ENCODE data around the gene TAOK3. TPM values are rescaled to one million over a fixed set of nuclear protein-coding genes. Genes with fewer than 3 reads are reported as not detected.
A peak's percentile ranks its signal among the peaks of the same experiment; 100 is the strongest.
"Not testable (repeated sequence)": the region's sequence is repeated elsewhere in the genome, so short reads cannot be mapped to it uniquely, and the experiment has no call there.

TAOK3 gene
- total RNA-seq, 2 donors from 2014 or later = 58.4 to 58.5 TPM

DNA sequence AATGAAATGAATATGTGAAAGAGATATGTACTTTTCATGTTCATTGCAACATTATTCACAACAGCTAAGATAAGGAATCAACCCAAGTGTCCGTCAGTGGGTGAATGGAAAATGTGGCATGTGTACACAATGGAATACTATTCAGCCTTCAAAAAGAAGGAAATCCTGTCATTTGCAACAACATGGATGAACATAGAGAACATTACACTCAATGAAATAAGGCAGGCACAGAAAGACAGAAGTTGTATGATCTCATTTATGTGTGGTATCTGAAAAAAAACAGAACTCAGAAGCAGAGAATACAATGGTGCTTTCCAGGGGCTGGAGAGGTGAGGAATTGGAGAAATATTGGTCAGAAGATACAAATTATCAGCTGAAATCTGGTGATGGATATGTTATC lies 54.0 kb downstream of the TAOK3 start:
- ATAC-seq (no peak), DNase-seq (no peak)
- intact Hi-C loops (cut with DNase I, micrococcal nuclease) = no loop called here

DNA sequence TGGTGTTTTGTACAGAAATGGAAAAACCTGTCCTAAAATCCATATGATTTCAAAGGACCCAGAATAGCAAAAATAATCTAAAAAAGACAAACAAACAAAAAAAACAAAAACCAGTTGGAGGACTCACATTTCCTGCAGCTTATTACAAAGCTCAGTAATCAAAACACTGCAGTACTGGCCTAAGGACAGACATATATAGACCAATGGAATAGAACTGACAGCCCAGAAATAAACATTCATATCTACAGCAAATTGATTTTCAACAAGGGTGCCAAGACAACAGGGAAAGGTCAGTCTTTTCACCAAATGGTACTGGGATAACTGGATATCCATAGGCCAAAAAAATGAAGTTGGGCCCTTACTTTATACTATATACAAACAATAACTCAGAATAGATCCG lies 55.0 kb downstream of the TAOK3 start:
- DNase-seq (no peak), ATAC-seq (no peak)
- intact Hi-C loops (cut with DNase I, micrococcal nuclease) = no loop called here

GRCh38 chr12:118315821-118316220 lies 56.9 kb downstream of the TAOK3 start:
- ATAC-seq = no peak
- intact Hi-C loops (cut with DNase I, micrococcal nuclease) = no loop called here
- DNase-seq = no peak

GRCh38 chr12:118312578-118312977 lies 60.1 kb downstream of the TAOK3 start:
- ATAC-seq (no peak), DNase-seq (no peak)
- intact Hi-C loops (cut with DNase I, micrococcal nuclease) = no loop called here

DNA sequence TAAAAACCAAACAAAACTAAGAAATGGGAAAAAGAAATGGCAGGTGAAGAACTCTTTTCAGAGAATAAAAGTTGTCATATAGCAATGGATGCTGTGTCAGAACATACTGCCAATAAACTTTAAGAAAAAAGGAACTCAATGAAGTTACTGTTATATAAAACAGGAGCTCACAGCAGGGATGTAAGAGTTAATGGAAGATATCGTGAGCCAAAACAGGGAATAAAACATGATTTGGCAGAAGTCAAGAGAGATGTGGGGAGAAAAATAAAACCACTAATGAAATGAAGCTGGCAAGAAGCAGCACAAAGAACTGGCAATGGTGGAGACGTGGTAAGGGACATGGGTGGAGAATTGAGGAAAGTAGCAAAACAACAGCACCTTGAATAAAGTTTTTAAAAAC lies 61.0 kb downstream of the TAOK3 start:
- DNase-seq (no peak), ATAC-seq (no peak)
- intact Hi-C loops (cut with DNase I, micrococcal nuclease) = no loop called here

GRCh38 chr12:118310320-118310719 lies 62.4 kb downstream of the TAOK3 start:
- intact Hi-C loops (cut with DNase I, micrococcal nuclease) = no loop called here
- DNase-seq (no peak), ATAC-seq (no peak)

DNA sequence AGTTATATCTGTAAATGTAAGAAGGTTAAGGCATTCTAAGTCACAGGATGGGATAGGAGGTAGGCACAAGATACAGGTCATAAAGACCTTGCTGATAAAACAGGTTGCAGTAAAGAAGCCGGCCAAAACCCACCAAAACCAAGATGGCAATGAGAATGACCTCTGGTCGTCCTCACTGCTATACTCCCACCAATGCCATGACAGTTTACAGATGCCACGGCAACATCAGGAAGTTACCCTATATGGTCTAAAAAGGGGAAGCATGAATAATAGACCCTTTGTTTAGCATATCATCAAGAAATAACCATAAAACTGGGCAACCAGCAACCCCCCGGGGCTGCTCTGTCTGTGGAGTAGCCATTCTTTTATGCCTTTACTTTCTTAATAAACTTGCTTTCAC lies 64.7 kb downstream of the TAOK3 start:
- ATAC-seq; intact Hi-C loops (cut with DNase I, micrococcal nuclease); DNase-seq: not testable (repeated sequence)

- no peak for ATAC-seq
- intact Hi-C loops (cut with DNase I, micrococcal nuclease) = no loop called here
- no peak for DNase-seq
Observed at GRCh38 chr12:118307069-118307954, 65.4 kb downstream of the TAOK3 start.

DNA sequence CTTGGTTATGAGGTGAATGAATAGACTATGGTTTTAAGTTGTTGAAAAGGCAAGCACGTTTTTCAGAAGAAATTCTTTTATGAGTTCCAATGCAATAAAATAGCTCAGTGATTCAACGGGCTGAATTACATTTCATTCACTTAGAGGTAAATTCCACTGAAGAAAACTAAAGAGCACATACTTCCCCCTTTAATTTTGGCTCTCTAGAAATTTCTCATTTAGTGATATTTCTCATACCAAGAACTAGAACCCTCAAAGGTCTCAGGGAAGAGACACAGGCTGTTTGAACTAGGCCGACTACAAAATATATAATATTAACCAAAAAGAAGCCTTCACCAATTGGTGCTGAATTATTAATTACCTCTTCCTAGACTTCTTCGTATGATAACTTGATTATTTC lies 68.6 kb downstream of the TAOK3 start:
- ATAC-seq = peak; percentile 29
- no peak for DNase-seq
- intact Hi-C loops (cut with DNase I, micrococcal nuclease) = no loop called here

GRCh38 chr12:118302053-118302452 lies 70.7 kb downstream of the TAOK3 start:
- intact Hi-C loops (cut with DNase I, micrococcal nuclease) = no loop called here
- ATAC-seq (peak; percentile 40), DNase-seq (no peak)

GRCh38 chr12:118299791-118300460 lies 72.8 kb downstream of the TAOK3 start:
- DNase-seq (no peak), ATAC-seq (peak; percentile 37)
- intact Hi-C loops (cut with DNase I, micrococcal nuclease) = no loop called here

GRCh38 chr12:118297284-118297683 lies 75.4 kb downstream of the TAOK3 start:
- ATAC-seq = no peak
- intact Hi-C loops (cut with DNase I, micrococcal nuclease) = no loop called here
- no peak for DNase-seq

DNA sequence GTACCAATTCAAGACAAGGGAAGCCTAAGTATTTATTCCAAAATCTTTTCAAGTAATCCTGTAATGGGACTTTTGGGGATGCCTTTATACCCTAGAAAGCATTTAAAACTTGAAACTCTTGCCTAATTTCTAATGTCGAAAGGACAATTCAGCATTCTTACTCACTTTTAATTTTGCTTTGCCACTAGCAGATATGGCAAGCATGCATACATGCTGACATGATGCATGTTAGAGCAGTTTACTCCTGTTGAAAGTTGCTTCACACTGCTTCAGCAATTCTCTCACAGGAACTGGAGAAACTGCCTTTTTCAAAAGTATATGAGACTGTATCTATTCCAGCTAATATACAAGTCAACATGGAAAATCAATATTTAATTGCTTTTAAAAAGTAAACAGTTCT lies 79.9 kb downstream of the TAOK3 start:
- intact Hi-C loops (cut with DNase I, micrococcal nuclease) = no loop called here
- no peak for ATAC-seq

DNA sequence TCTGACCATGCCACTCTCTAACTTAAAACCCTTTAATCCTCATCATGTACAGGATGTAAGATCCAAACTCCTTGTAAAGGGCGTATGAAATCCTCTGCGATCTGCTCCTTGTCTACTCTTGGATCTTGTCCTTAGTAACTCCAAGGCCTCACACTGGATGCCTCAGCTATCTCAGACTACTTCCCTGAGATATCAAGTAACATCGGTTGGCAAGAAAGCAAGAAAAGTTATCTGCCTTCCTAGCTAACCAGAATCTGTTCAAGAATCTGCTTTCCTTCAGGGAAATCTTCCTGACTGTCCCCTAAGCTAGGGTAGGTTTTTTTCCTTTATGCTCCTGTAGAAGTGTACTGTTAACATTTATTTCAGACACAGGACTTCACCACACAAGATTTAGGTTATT lies 82.6 kb downstream of the TAOK3 start:
- ATAC-seq (no peak), DNase-seq (no peak)
- intact Hi-C loops (cut with DNase I, micrococcal nuclease) = no loop called here

More for the DNA sequence above, 79.9 kb downstream of the TAOK3 start:
- DNase-seq = no peak

- intact Hi-C loops (cut with DNase I, micrococcal nuclease) = no loop called here
- no peak for ATAC-seq
- no peak for DNase-seq
Observed at GRCh38 chr12:118288174-118288573, 84.5 kb downstream of the TAOK3 start.

DNA sequence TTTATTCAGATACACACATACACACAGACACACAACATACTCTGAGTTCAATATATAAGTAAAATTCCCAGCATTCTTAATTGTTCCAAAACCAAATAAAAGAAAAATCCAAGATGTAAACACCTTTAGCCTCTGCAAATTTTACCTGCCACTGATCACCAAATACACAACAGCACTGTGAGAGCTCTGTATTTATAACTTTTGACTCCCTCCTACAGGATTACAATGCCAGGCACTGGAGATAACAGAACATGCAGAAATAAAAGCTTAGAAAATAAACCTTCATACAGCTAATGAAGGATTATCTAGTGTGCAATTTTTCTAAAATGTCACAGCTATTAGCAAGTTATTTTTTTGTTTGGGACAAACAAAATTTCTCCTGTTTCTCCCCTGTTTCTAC lies 85.0 kb downstream of the TAOK3 start:
- DNase-seq (no peak), ATAC-seq (no peak)
- intact Hi-C loops (cut with DNase I, micrococcal nuclease) = no loop called here

GRCh38 chr12:118282767-118283166 lies 89.9 kb downstream of the TAOK3 start:
- ATAC-seq (no peak), DNase-seq (no peak)
- intact Hi-C loops (cut with DNase I, micrococcal nuclease) = no loop called here

GRCh38 chr12:118278288-118278687 lies 94.4 kb downstream of the TAOK3 start:
- intact Hi-C loops (cut with DNase I, micrococcal nuclease); ATAC-seq; DNase-seq: not testable (repeated sequence)

GRCh38 chr12:118274066-118274465 lies 98.6 kb downstream of the TAOK3 start:
- intact Hi-C loops (cut with DNase I, micrococcal nuclease) = no loop called here
- DNase-seq (no peak), ATAC-seq (no peak)

DNA sequence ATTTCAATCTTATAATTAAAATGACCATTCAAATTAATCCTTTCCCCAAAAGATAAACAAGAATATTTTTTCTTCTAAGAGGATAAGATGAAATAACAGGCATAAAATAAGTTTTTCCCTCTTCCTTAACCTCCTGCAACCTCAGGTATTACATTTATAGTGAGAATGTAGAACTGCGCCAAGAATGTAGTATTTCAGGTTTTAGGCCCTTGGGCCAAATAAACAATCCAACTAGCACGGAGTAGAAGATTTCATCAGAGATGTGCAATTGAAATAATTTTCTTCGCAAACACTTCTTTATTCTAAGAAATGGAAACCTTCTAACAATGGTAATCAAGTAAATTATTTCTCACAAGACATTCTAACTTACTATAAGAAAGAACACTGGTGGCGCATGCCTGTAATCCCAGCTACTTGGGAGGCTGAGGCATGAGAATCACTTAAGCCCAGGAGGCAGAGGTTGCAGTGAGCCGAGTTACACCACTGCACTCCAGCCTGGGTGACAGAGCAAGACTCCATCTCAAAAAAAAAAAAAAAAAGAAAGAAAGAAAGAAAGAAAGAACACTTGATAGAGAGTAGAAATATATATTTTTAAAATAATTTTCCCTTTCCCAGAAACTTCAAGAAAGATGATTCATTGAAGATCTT lies 100.8 kb downstream of the TAOK3 start:
- ATAC-seq (no peak), DNase-seq (no peak)
- intact Hi-C loops (cut with DNase I, micrococcal nuclease) = no loop called here

Data from left colon (tissue), 2 donors.